Cardiac muscle cell (in vitro differentiated cells and primary cell): ENCODE measurements around the gene CTNNA3. TPM values are rescaled to one million over a fixed set of nuclear protein-coding genes. Genes with fewer than 3 reads are reported as not detected.

Experiments
- DNase-seq, 2 donors: peaks; one replicate each; pipeline versions ENCODE4 v3.0.0 to v3.0.0-alpha.2; 2010 to 2017; ENCODE audit warnings: low read depth in 1 of 2, low spot score in 1 of 2
- H3K27ac ChIP-seq: fragments of 200-600 bp; sonication (generic); 2 replicates; pipeline ENCODE4 v1.5.1; 2016
- H3K27me3 ChIP-seq: fragments of 200-600 bp; sonication (generic); 2 replicates; pipeline ENCODE4 v1.6.0; 2016; ENCODE audit warnings: control low read depth
- H3K36me3 ChIP-seq: fragments of 200-600 bp; sonication (generic); 2 replicates; pipeline ENCODE4 v1.5.1; 2016; ENCODE audit warnings: control low read depth
- H3K4me1 ChIP-seq: fragments of 200-600 bp; sonication (generic); 2 replicates; pipeline ENCODE4 v1.8.1; 2017; ENCODE audit warnings: low read depth, mild to moderate bottlenecking, mixed run types
- H3K4me3 ChIP-seq: fragments of 200-600 bp; sonication (generic); 2 replicates; pipeline ENCODE4 v1.5.1; 2016; ENCODE audit warnings: mild to moderate bottlenecking
- H3K9me3 ChIP-seq: fragments of 200-600 bp; sonication (generic); 2 replicates; pipeline ENCODE4 v1.5.1; 2017; ENCODE audit warnings: low read depth, mild to moderate bottlenecking, control low read depth
- CTCF ChIP-seq: IDR thresholded peaks from 2 replicates; pipeline ENCODE4 v1.5.1; 2012; ENCODE audit warnings: low read depth, mild to moderate bottlenecking, low read length
- polyA plus RNA-seq: library from polyadenylated mRNA; unstranded; fragments of >200 nt; fragmentation: Nextera tagmentation; extraction: Ambion mirVana; gene quantifications from 2 replicates; pipeline ENCODE4 v1.2.1, GENCODE V29; 2016
- total RNA-seq: library from RNA; depleted of rRNA; stranded (reverse); fragments of >200 nt; gene quantifications from 2 replicates; pipeline ENCODE4 v1.2.3, GENCODE V29; 2016

The CTNNA3 gene
- total and polyA plus RNA-seq, 2 experiments from 2014 or later, result 55.8 to 71.7 TPM

GRCh38 chr10:67107670-67108069 lies 588.3 kb downstream of the CTNNA3 start:
- Histone ChIP-seq H3K27me3 (no peaks in the 10 kb centered on the region), H3K27ac (no peak overlapping the region), H3K4me1 (no peaks in the 10 kb centered on the region), H3K36me3 (no peaks in the 10 kb centered on the region), H3K4me3 (no peak overlapping the region), H3K9me3 (no peaks in the 10 kb centered on the region)
- DNase-seq, result no peak
- TF ChIP-seq CTCF, result no peak

GRCh38 chr10:67100951-67101350 lies 595.0 kb downstream of the CTNNA3 start:
- Histone ChIP-seq H3K27me3 (no peaks in the 10 kb centered on the region), H3K36me3 (no peaks in the 10 kb centered on the region), H3K4me1 (no peaks in the 10 kb centered on the region), H3K4me3 (no peak overlapping the region), H3K9me3 (no peaks in the 10 kb centered on the region), H3K27ac (no peak overlapping the region)
- no peak for DNase-seq
- TF ChIP-seq CTCF, result no peak

- H3K36me3 ChIP-seq, result no peaks in the 10 kb centered on the region
- H3K9me3 ChIP-seq, result no peaks in the 10 kb centered on the region
- H3K4me3 ChIP-seq, result no peak overlapping the region
- H3K27ac ChIP-seq, result no peak overlapping the region
- DNase-seq, result no peak
- no peaks in the 10 kb centered on the region for H3K4me1 ChIP-seq
- TF ChIP-seq CTCF, result no peak
- no peaks in the 10 kb centered on the region for H3K27me3 ChIP-seq
These were observed 597.5 kb downstream of the CTNNA3 start for GRCh38 chr10:67098461-67098860.

- no peak for DNase-seq
- Histone ChIP-seq H3K4me3 (no peak overlapping the region), H3K27ac (no peak overlapping the region), H3K27me3 (no peaks in the 10 kb centered on the region), H3K36me3 (no peaks in the 10 kb centered on the region), H3K9me3 (no peaks in the 10 kb centered on the region), H3K4me1 (no peaks in the 10 kb centered on the region)
- TF ChIP-seq CTCF, result no peak
These were observed 600.5 kb downstream of the CTNNA3 start for GRCh38 chr10:67095531-67095930.

GRCh38 chr10:67088036-67088435 lies 608.0 kb downstream of the CTNNA3 start:
- H3K4me1 ChIP-seq, result peaks cover 13% of the 10 kb centered on the region
- peak in 1 of 2 donors; percentile 39 for DNase-seq
- H3K27me3 ChIP-seq, result no peaks in the 10 kb centered on the region
- H3K36me3 ChIP-seq, result no peaks in the 10 kb centered on the region
- no peaks in the 10 kb centered on the region for H3K9me3 ChIP-seq
- H3K27ac ChIP-seq, result no peak overlapping the region
- TF ChIP-seq CTCF, result no peak
- H3K4me3 ChIP-seq, result no peak overlapping the region

- Histone ChIP-seq H3K4me1 (peaks cover 13% of the 10 kb centered on the region), H3K36me3 (no peaks in the 10 kb centered on the region), H3K9me3 (no peaks in the 10 kb centered on the region), H3K27ac (peak overlapping the region; percentile 65), H3K27me3 (no peaks in the 10 kb centered on the region), H3K4me3 (no peak overlapping the region)
- TF ChIP-seq CTCF, result no peak
- no peak for DNase-seq
These were observed 608.9 kb downstream of the CTNNA3 start for GRCh38 chr10:67087135-67087425.
